ENCODE measurements around the gene FOXD4L3.
"Not testable (repeated sequence)": the region's sequence is repeated elsewhere in the genome, so short reads cannot be mapped to it uniquely, and the experiment has no call there.

FOXD4L3 gene

DNA sequence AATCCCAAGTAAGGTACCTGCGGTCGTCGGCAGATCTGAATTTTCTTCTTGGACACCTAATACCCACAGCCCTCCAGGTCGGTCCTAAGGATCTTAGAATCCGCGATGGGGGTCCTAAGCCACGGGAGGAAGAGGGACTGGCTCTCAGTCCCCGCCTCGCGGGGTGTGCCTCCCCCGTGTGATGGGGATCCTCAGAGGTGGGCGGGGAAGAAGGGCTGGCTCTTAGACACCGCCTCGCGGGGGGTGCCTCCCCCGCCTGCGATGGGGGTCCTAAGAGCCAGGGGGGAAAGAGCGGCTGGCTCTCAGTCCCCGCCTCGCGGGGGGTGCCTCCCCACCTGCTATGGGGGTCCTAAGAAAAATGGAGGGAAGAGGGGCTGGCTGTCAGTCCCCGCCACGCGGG, 21.1 kb downstream of the FOXD4L3 start:
- not testable (repeated sequence) for H3K27ac ChIP-seq (ENCODE audit: low read depth, low read length, severe bottlenecking); H3K36me3 ChIP-seq (ENCODE audit: control insufficient read depth, insufficient read depth, low read length); H3K4me1 ChIP-seq (ENCODE audit: control insufficient read depth, insufficient read depth, low read length, poor library complexity, severe bottlenecking); H3K9me3 ChIP-seq (ENCODE audit: control insufficient read depth, low read length); H3K4me3 ChIP-seq (ENCODE audit: extremely low read depth, insufficient read depth, low read length, poor library complexity, severe bottlenecking)
- WGBS, 2 experiments (ENCODE audit: insufficient coverage in 2 of 2), result no CpG with 5 or more reads among the region's 24 CpGs

DNA sequence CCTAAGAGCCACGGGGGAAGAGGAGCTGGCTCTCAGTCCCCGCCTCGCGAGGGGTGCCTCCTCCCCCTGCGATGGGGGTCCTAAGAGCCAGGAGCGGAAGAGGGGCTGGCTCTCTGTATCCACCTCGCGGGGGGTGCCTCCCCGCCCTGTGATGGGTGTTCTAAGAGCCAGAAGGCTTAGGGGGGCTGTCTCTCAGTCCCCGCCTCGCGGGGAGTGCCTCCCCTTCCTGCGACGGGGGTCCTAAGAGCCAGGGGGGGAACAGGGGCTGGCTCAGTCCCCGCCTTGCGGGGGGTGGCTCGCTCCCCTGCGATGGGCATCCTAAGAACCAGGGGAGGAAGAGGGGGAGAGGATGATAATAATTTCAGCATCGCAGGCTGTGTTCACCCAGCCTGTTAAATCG, 21.9 kb downstream of the FOXD4L3 start:
- H3K36me3 ChIP-seq (ENCODE audit: control insufficient read depth, insufficient read depth, low read length); H3K9me3 ChIP-seq (ENCODE audit: control insufficient read depth, low read length); H3K4me1 ChIP-seq (ENCODE audit: control insufficient read depth, insufficient read depth, low read length, poor library complexity, severe bottlenecking); H3K4me3 ChIP-seq (ENCODE audit: extremely low read depth, insufficient read depth, low read length, poor library complexity, severe bottlenecking); H3K27ac ChIP-seq (ENCODE audit: low read depth, low read length, severe bottlenecking): not testable (repeated sequence)
- WGBS, 2 experiments (ENCODE audit: insufficient coverage in 2 of 2), result no CpG with 5 or more reads among the region's 20 CpGs

DNA sequence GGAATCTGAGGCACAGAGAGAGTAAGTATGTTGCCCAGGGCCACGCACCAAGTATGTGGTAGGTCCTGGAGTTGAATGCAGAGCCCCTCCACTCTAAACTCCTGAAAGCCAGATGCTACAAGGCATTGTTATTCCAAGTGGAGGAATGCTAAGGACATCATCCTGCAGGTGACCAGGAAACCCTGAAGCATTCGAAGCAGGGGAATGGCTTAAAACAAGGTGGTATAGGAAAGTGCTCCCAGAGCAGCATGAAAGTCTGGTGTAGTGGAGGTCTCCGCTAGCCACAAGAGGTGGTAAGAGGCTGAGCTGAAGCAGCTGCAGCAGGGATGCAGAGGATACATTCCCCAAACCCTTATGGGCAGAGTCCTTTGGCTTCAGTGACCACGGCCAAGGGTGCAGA, 26.4 kb downstream of the FOXD4L3 start:
- not testable (repeated sequence) for H3K9me3 ChIP-seq (ENCODE audit: control insufficient read depth, low read length); H3K4me3 ChIP-seq (ENCODE audit: extremely low read depth, insufficient read depth, low read length, poor library complexity, severe bottlenecking); H3K36me3 ChIP-seq (ENCODE audit: control insufficient read depth, insufficient read depth, low read length); H3K27ac ChIP-seq (ENCODE audit: low read depth, low read length, severe bottlenecking); H3K4me1 ChIP-seq (ENCODE audit: control insufficient read depth, insufficient read depth, low read length, poor library complexity, severe bottlenecking)
- 20 to 31% methylated on average over 1 of the region's 4 CpGs for WGBS, 2 experiments (ENCODE audit: insufficient coverage in 2 of 2)

DNA sequence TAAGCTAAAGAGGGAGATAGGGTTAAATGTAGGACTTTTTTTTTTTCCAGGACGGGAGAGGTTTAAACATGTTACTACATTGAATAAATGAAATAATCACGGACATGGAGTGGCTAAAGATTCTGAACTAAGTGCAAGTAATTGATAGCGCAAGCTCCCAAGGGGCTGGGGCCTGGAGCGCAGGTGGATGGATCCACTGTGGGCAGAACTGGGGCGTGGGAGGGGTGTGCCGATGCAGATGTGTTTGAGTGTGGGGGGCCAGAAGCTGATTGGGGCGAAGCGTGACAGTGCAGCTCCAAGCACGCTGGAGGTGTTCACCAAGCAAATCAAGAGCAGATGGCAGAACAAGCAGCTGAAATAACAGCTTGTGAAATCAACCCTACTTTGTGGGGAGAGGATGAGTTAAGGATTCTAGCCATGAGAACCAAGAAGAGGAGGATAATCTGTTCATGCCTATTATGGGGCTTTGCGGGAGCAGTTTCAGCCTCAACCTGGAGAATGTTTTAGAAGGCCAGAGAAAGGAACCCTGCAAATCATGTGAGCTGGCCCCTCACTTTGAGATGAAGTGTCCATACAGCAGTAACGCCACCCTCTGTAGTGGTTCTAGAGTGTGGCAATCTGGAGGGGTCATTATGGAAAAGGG, 28.0 kb downstream of the FOXD4L3 start:
- H3K4me3 ChIP-seq (ENCODE audit: extremely low read depth, insufficient read depth, low read length, poor library complexity, severe bottlenecking); H3K27ac ChIP-seq (ENCODE audit: low read depth, low read length, severe bottlenecking); H3K9me3 ChIP-seq (ENCODE audit: control insufficient read depth, low read length); H3K36me3 ChIP-seq (ENCODE audit: control insufficient read depth, insufficient read depth, low read length); H3K4me1 ChIP-seq (ENCODE audit: control insufficient read depth, insufficient read depth, low read length, poor library complexity, severe bottlenecking): not testable (repeated sequence)
- WGBS, 2 experiments (ENCODE audit: insufficient coverage in 2 of 2), result 87% methylated on average over 3 of the region's 11 CpGs; no CpG with 5 or more reads in 1 of the 2 experiments

DNA sequence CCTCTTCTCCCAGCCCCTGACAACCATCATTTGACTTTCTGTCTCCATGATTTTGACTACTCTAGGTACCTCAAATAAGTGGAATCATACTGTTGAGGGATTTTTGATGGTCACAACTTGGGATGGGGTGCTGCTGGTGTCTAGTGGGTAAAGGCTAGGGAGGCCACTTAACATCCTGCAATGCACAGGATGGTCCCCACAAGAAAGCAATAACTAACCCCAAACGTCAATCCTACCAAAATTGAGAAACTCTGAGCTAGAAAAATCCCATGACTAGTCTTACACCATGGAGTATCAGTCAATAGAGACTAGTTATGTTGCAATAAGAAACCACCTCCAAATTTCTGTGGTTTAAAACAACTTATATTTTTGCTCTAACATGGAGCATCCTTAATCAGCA, 29.5 kb downstream of the FOXD4L3 start:
- H3K4me3 ChIP-seq (ENCODE audit: extremely low read depth, insufficient read depth, low read length, poor library complexity, severe bottlenecking); H3K9me3 ChIP-seq (ENCODE audit: control insufficient read depth, low read length); H3K36me3 ChIP-seq (ENCODE audit: control insufficient read depth, insufficient read depth, low read length); H3K27ac ChIP-seq (ENCODE audit: low read depth, low read length, severe bottlenecking); H3K4me1 ChIP-seq (ENCODE audit: control insufficient read depth, insufficient read depth, low read length, poor library complexity, severe bottlenecking): not testable (repeated sequence)
- no CpG with 5 or more reads among the region's 1 CpG for WGBS, 2 experiments (ENCODE audit: insufficient coverage in 2 of 2)

DNA sequence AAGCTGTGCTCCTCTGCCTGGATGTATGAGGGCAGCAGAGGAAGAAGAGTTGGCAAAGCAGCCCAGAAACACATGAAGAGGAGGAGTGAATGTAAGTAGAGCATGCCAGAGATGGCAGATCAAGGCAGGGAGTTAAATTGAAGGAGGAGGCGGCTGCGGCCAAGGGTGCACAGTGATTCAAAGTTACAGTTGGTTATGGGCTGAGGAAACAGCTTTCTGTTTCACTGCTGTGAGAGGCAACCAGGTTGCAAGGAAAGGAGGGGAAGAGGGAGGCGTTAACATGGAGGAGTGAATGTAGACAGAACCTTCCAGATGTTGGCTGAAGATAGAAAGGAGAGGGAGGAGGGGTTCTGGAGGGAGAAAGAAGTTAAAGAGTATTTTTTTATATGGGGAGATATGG, 33.3 kb downstream of the FOXD4L3 start:
- not testable (repeated sequence) for H3K4me3 ChIP-seq (ENCODE audit: extremely low read depth, insufficient read depth, low read length, poor library complexity, severe bottlenecking); H3K4me1 ChIP-seq (ENCODE audit: control insufficient read depth, insufficient read depth, low read length, poor library complexity, severe bottlenecking); H3K27ac ChIP-seq (ENCODE audit: low read depth, low read length, severe bottlenecking); H3K36me3 ChIP-seq (ENCODE audit: control insufficient read depth, insufficient read depth, low read length); H3K9me3 ChIP-seq (ENCODE audit: control insufficient read depth, low read length)
- no CpG with 5 or more reads among the region's 3 CpGs for WGBS, 2 experiments (ENCODE audit: insufficient coverage in 2 of 2)

DNA sequence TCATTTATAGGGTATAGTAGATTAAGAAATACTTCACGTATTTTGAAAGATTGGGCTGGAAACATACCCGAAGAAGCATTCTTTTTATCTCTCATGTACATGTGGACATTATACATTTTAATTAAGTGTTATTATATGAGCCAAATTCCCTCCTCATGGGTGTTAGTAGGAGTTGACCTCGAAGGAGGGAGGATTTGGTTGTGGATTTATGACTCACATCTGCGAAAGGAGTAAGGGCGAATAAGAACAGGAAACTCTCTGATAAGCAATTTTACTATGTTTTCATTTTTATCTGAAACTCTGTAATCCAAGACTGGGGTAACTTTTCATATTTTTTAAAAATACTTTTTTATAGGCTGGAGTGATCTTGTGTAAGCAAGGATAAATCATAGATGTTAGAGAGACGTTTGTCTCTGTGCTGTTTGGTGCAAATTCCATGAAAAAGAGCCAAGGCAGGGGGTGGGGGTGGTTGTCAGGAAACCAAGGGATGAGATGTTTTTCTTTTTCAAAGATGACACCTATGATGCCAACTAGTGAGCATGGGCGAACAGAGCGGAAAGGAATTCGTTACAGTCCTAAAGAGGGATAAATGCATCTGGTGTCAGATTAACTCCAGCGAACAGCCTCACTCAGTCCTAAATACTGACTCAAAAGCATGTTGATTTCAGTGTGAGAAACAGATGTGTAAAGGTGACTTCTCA, 34.1 kb downstream of the FOXD4L3 start:
- H3K4me1 ChIP-seq (ENCODE audit: control insufficient read depth, insufficient read depth, low read length, poor library complexity, severe bottlenecking); H3K36me3 ChIP-seq (ENCODE audit: control insufficient read depth, insufficient read depth, low read length); H3K4me3 ChIP-seq (ENCODE audit: extremely low read depth, insufficient read depth, low read length, poor library complexity, severe bottlenecking); H3K27ac ChIP-seq (ENCODE audit: low read depth, low read length, severe bottlenecking); H3K9me3 ChIP-seq (ENCODE audit: control insufficient read depth, low read length): not testable (repeated sequence)
- no CpG with 5 or more reads among the region's 10 CpGs for WGBS, 2 experiments (ENCODE audit: insufficient coverage in 2 of 2)

DNA sequence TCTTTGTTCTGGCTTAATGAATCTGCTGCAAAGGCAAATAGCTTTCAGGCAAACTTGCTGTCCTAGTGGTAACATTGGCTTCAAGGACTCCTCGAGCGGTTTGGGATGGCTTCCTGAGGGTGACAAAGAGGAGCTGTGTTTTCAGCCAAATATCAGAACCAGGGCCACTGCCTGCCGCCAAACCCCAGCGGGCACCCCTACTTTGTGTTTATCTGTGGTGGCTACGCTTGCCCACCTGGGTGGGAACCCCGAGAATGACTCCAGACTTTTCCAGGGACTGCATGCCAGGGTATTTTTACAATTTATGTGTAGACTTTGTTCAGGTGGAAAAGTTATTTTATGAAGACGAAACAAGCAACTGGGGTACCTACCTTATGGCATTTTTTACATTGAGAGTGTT, 35.3 kb downstream of the FOXD4L3 start:
- not testable (repeated sequence) for H3K4me3 ChIP-seq (ENCODE audit: extremely low read depth, insufficient read depth, low read length, poor library complexity, severe bottlenecking); H3K9me3 ChIP-seq (ENCODE audit: control insufficient read depth, low read length); H3K4me1 ChIP-seq (ENCODE audit: control insufficient read depth, insufficient read depth, low read length, poor library complexity, severe bottlenecking); H3K27ac ChIP-seq (ENCODE audit: low read depth, low read length, severe bottlenecking); H3K36me3 ChIP-seq (ENCODE audit: control insufficient read depth, insufficient read depth, low read length)
- 85 to 89% methylated on average over 4 to 6 of the region's 7 CpGs for WGBS, 2 experiments (ENCODE audit: insufficient coverage in 2 of 2)

DNA sequence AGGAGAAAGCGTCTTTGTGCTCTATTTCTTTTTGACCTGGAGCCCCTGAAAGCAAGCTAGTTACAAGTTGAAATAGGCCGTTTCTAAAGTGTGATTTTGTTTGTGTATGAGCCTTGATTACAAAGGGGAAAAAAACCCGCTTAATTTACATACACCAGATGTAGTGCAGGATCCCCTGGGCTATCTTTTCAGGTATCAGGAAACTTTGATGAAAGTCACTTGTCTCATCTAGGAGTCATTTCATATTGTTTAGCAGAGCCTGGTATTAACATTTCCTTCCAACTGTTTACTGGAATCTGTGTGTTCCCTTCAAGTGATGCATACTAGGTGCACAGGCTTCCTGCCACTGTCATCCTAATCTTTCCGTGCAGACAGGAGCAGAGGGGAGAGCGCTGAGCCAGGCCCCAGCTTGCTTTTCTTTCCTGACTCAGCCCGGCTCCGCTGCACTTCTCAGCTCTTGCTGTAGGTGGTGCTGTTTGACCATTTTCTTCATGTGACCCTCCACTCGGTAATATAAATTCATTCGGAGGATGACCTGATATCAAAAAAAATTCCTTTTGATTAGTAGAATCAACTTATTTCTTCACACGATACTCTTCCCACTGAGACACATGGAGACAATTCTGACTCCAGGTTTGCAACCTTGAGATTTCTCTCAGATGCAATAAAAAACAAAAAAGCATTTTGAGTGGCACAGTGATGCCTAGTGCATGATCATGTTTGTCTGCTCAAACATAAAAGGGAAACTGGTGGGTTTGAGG, 39.8 kb downstream of the FOXD4L3 start:
- H3K4me1 ChIP-seq (ENCODE audit: control insufficient read depth, insufficient read depth, low read length, poor library complexity, severe bottlenecking); H3K27ac ChIP-seq (ENCODE audit: low read depth, low read length, severe bottlenecking); H3K9me3 ChIP-seq (ENCODE audit: control insufficient read depth, low read length); H3K4me3 ChIP-seq (ENCODE audit: extremely low read depth, insufficient read depth, low read length, poor library complexity, severe bottlenecking); H3K36me3 ChIP-seq (ENCODE audit: control insufficient read depth, insufficient read depth, low read length): not testable (repeated sequence)
- no CpG with 5 or more reads among the region's 10 CpGs for WGBS, 2 experiments (ENCODE audit: insufficient coverage in 2 of 2)

DNA sequence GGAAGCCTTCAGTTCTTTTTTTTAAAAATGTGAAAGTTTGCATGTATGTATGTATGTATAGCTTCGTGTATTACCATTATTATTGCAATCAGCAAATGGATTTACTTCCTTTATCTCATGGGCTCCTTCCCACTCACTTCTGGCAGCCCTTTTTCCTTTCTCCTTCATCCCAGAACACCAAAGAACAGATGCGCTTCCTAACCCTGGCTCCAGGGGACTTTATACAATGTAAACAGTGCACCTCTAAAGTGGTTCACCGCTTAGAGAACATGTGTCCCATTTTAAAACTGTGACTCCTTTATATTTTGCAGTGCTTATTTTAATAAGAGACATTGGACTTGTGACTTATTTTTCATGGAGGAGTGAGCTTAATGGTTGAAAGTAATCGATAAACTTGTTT, 40.6 kb downstream of the FOXD4L3 start:
- H3K27ac ChIP-seq (ENCODE audit: low read depth, low read length, severe bottlenecking); H3K4me1 ChIP-seq (ENCODE audit: control insufficient read depth, insufficient read depth, low read length, poor library complexity, severe bottlenecking); H3K4me3 ChIP-seq (ENCODE audit: extremely low read depth, insufficient read depth, low read length, poor library complexity, severe bottlenecking); H3K36me3 ChIP-seq (ENCODE audit: control insufficient read depth, insufficient read depth, low read length); H3K9me3 ChIP-seq (ENCODE audit: control insufficient read depth, low read length): not testable (repeated sequence)
- WGBS, 2 experiments (ENCODE audit: insufficient coverage in 2 of 2), result no CpG with 5 or more reads among the region's 4 CpGs

DNA sequence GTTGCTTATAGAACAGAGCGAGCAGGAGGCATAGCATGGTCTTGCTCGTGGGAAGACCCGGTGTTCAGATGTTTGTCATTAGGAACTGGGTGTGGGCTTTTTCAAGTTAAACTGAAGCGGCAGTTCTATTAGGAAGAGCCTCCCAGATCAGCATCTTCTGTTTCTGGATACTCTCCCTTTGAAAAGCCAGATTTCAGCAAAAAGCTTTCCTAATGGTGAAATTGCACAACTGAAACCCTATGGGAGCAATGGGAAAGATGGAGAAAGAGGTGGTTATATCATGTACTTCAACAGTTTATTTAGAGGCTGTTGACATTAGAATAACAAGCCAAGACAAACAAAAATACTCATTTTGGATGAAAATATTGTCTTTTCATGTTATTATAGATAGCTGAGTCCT, 41.3 kb downstream of the FOXD4L3 start:
- WGBS, 2 experiments (ENCODE audit: insufficient coverage in 2 of 2), result no CpG with 5 or more reads among the region's 4 CpGs
- not testable (repeated sequence) for H3K9me3 ChIP-seq (ENCODE audit: control insufficient read depth, low read length); H3K36me3 ChIP-seq (ENCODE audit: control insufficient read depth, insufficient read depth, low read length); H3K27ac ChIP-seq (ENCODE audit: low read depth, low read length, severe bottlenecking); H3K4me1 ChIP-seq (ENCODE audit: control insufficient read depth, insufficient read depth, low read length, poor library complexity, severe bottlenecking); H3K4me3 ChIP-seq (ENCODE audit: extremely low read depth, insufficient read depth, low read length, poor library complexity, severe bottlenecking)

Measured in mesodermal cell (in vitro differentiated cells).